Uterus (tissue), 4 donors: ENCODE data around the gene ARHGAP21. TPM values are rescaled to one million over a fixed set of nuclear protein-coding genes. Genes with fewer than 3 reads are reported as not detected.

Source experiments
- DNase-seq, 2 donors: peaks; one replicate each; pipeline ENCODE4 v3.0.0-alpha.2; 2019 to 2020
- H3K27ac ChIP-seq, 2 donors: fragments of 200-600 bp; sonication (generic); 1 replicate in 1 of 2; 2 replicates in 1 of 2; pipeline ENCODE4 v1.5.1; 2016 to 2018
- H3K27me3 ChIP-seq, 2 donors: fragments of 200-600 bp; sonication (generic); one replicate each; pipeline ENCODE4 v1.5.1; 2018 to 2019; ENCODE audit warnings: control low read depth in 1 of 2
- H3K36me3 ChIP-seq, 2 donors: fragments of 200-600 bp; sonication (generic); one replicate each; pipeline ENCODE4 v1.5.1; 2019; ENCODE audit warnings: control low read depth in 1 of 2
- H3K4me1 ChIP-seq, 2 donors: fragments of 200-600 bp; sonication (generic); one replicate each; pipeline ENCODE4 v1.5.1; 2018 to 2019; ENCODE audit warnings: control low read depth in 1 of 2
- H3K4me3 ChIP-seq, 2 donors: fragments of 200-600 bp; sonication (generic); 1 replicate in 1 of 2; 2 replicates in 1 of 2; pipeline ENCODE4 v1.5.1; 2018 to 2019; ENCODE audit warnings: mild to moderate bottlenecking in 1 of 2
- H3K9me3 ChIP-seq, 2 donors: fragments of 200-600 bp; sonication (generic); one replicate each; pipeline ENCODE4 v1.5.1; 2019; ENCODE audit warnings: control low read depth in 1 of 2
- CTCF ChIP-seq, 4 experiments: fragments of 200-600 bp in 2 of 4; fragments of 450-650 bp in 2 of 4; sonication (generic) in 2 of 4; IDR thresholded peaks; one replicate each; pipeline ENCODE4 v1.5.1; 2016 to 2019; ENCODE audit warnings: antibody characterized with exemption in 4 of 4, mild to moderate bottlenecking in 2 of 4, moderate library complexity in 1 of 4
- POLR2A ChIP-seq, 2 donors: fragments of 450-650 bp; IDR thresholded peaks; one replicate each; pipeline ENCODE4 v1.6.1; 2016; ENCODE audit warnings: antibody characterized with exemption in 2 of 2, mild to moderate bottlenecking in 1 of 2, moderate library complexity in 1 of 2
- intact Hi-C: fragments of 100-400 bp; cut with DNase I; formaldehyde crosslinking; loops from one replicate; pipeline ENCODE4 v1.15.1; 2023; ENCODE audit warnings: low total_unique reads
- total RNA-seq, 4 donors: library from RNA; depleted of rRNA in 3 of 4; stranded (reverse); fragments of >200 nt in 3 of 4; gene quantifications; one replicate each; pipeline versions ENCODE4 v1.1.0 to v1.2.4, GENCODE V29; 2014 to 2023
- donor health status: DM: yes; HTN: yes; CAD: no.

Gene ARHGAP21
- total RNA-seq, 4 donors from 2014 or later, result 90.4 to 168 (median 124) TPM

GRCh38 chr10:24707445-24707844, 16.2 kb downstream of the ARHGAP21 start:
- intact Hi-C loops, result no loop called here
- no peak for DNase-seq
- Histone ChIP-seq H3K9me3 (no peaks in the 10 kb centered on the region), H3K27me3 (no peaks in the 10 kb centered on the region), H3K27ac (no peak overlapping the region), H3K4me3 (no peak overlapping the region), H3K36me3 (no peaks in the 10 kb centered on the region), H3K4me1 (peaks cover 0 to 7% of the 10 kb centered on the region in 2 donors)
- TF ChIP-seq CTCF (IDR thresholded peaks at IDR 0.05) (no peak), POLR2A (IDR thresholded peaks at IDR 0.05) (no peak)

GRCh38 chr10:24706479-24707118, 17.1 kb downstream of the ARHGAP21 start:
- no peak for TF ChIP-seq CTCF (IDR thresholded peaks at IDR 0.05)
- TF ChIP-seq POLR2A (IDR thresholded peaks at IDR 0.05), result no peak
- Histone ChIP-seq H3K36me3 (no peaks in the 10 kb centered on the region), H3K27me3 (no peaks in the 10 kb centered on the region), H3K9me3 (no peaks in the 10 kb centered on the region), H3K27ac (peak overlapping the region in 1 of 2 donors; percentile 8), H3K4me3 (no peak overlapping the region), H3K4me1 (peaks cover 0 to 7% of the 10 kb centered on the region in 2 donors)
- DNase-seq, result peak in 1 of 2 donors; percentile 33
- intact Hi-C loops, result no loop called here

GRCh38 chr10:24703700-24704099, 20.0 kb downstream of the ARHGAP21 start:
- H3K27me3 ChIP-seq, result no peaks in the 10 kb centered on the region
- H3K36me3 ChIP-seq, result no peaks in the 10 kb centered on the region
- peak in 1 of 2 donors; percentile 31 for DNase-seq
- H3K4me1 ChIP-seq, result peaks cover 0 to 7% of the 10 kb centered on the region in 2 donors
- TF ChIP-seq POLR2A (IDR thresholded peaks at IDR 0.05) (peak in 1 of 2 donors; percentile 6), CTCF (IDR thresholded peaks at IDR 0.05) (no peak)
- H3K4me3 ChIP-seq, result no peak overlapping the region
- intact Hi-C loops, result no loop called here
- no peak overlapping the region for H3K27ac ChIP-seq
- H3K9me3 ChIP-seq, result no peaks in the 10 kb centered on the region

GRCh38 chr10:24701447-24701846, 22.2 kb downstream of the ARHGAP21 start:
- DNase-seq, result no peak
- intact Hi-C loops, result no loop called here
- Histone ChIP-seq H3K4me3 (no peak overlapping the region), H3K27me3 (no peaks in the 10 kb centered on the region), H3K4me1 (no peaks in the 10 kb centered on the region), H3K36me3 (no peaks in the 10 kb centered on the region), H3K9me3 (no peaks in the 10 kb centered on the region), H3K27ac (no peak overlapping the region)
- TF ChIP-seq CTCF (IDR thresholded peaks at IDR 0.05) (no peak), POLR2A (IDR thresholded peaks at IDR 0.05) (no peak)

GRCh38 chr10:24700948-24701347, 22.7 kb downstream of the ARHGAP21 start:
- H3K27ac ChIP-seq, result no peak overlapping the region
- intact Hi-C loops, result no loop called here
- H3K4me1 ChIP-seq, result no peaks in the 10 kb centered on the region
- H3K27me3 ChIP-seq, result no peaks in the 10 kb centered on the region
- TF ChIP-seq CTCF (IDR thresholded peaks at IDR 0.05) (no peak), POLR2A (IDR thresholded peaks at IDR 0.05) (no peak)
- no peaks in the 10 kb centered on the region for H3K36me3 ChIP-seq
- no peak overlapping the region for H3K4me3 ChIP-seq
- DNase-seq, result no peak
- H3K9me3 ChIP-seq, result no peaks in the 10 kb centered on the region
